DND-41 (cell line): ENCODE data around the gene DCP1B.

Source experiments
- EZH2 ChIP-seq: IDR thresholded peaks from 3 replicates; pipeline ENCODE4 v1.6.1; 2012; ENCODE audit warnings: borderline replicate concordance, low read depth, mild to moderate bottlenecking, moderate library complexity, low read length, inconsistent platforms; ENCODE audit not compliant: severe bottlenecking
- TF ChIP-seq, protein P1 (sequence below): IDR thresholded peaks from 2 replicates; pipeline ENCODE4 v1.5.1; 2012; ENCODE audit warnings: borderline replicate concordance, low read length, moderate library complexity, mild to moderate bottlenecking; ENCODE audit not compliant: poor library complexity, severe bottlenecking; ENCODE audit errors: extremely low read depth

DNA sequence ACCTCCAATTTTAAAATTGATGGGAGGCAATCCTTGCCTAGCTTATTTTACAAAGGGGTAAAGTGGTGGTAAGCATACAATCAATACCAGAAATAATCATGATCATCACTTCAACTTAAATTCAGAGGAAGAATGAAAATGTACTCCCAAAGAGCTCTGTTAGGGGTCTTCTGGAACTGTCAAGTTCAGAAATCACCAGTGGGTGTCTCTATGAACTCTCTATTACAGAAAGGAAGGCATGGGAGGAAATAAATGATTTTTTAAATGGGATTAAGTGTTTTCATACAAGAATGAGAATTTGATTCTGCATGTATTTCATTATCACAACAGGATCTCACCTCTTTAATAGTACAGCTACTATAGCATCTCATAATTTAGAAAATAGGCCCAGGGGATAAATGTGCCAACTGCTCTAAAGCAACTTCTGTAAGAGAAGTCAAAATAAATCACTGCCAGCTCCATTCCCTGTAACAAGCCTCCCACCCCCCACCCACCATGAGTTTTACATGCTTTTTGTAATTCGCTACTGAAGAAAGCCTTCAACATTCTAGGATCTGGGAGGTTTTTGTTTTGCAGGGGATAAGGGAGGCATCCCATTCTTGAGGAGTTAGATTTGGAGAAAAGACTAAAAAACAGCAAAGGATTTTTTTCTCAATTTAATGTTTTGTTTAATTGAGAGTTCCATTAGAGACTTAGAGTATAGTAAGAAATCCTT lies 9.7 kb downstream of the DCP1B start:
- TF ChIP-seq, protein P1, sequence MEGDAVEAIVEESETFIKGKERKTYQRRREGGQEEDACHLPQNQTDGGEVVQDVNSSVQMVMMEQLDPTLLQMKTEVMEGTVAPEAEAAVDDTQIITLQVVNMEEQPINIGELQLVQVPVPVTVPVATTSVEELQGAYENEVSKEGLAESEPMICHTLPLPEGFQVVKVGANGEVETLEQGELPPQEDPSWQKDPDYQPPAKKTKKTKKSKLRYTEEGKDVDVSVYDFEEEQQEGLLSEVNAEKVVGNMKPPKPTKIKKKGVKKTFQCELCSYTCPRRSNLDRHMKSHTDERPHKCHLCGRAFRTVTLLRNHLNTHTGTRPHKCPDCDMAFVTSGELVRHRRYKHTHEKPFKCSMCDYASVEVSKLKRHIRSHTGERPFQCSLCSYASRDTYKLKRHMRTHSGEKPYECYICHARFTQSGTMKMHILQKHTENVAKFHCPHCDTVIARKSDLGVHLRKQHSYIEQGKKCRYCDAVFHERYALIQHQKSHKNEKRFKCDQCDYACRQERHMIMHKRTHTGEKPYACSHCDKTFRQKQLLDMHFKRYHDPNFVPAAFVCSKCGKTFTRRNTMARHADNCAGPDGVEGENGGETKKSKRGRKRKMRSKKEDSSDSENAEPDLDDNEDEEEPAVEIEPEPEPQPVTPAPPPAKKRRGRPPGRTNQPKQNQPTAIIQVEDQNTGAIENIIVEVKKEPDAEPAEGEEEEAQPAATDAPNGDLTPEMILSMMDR, result no peak
- no peak for TF ChIP-seq EZH2
